ENCODE data around the gene NMT2. TPM values are rescaled to one million over a fixed set of nuclear protein-coding genes. Genes with fewer than 3 reads are reported as not detected.

NMT2 gene
- total and polyA plus RNA-seq, 4 donors, result 9.6 to 19.1 (median 17.0) TPM

GRCh38 chr10:15144788-15145187, 23.7 kb downstream of the NMT2 start:
- TF ChIP-seq HNF4G (IDR thresholded peaks at IDR 0.05) (no peak), YY1 (IDR thresholded peaks at IDR 0.05) (no peak), TAF1 (conservative IDR thresholded peaks at IDR 0.05) (no peak), ATF3 (IDR thresholded peaks at IDR 0.05) (no peak), REST (IDR thresholded peaks at IDR 0.05) (no peak), RAD21 (IDR thresholded peaks at IDR 0.05) (no peak), GABPA (IDR thresholded peaks at IDR 0.05 in 1 of 2, conservative IDR thresholded peaks at IDR 0.05 in 1 of 2) (no peak), FOXA2 (IDR thresholded peaks at IDR 0.05) (no peak), RXRA (IDR thresholded peaks at IDR 0.05) (no peak), SP1 (IDR thresholded peaks at IDR 0.05) (no peak), NR2F2 (IDR thresholded peaks at IDR 0.05) (no peak), MAX (IDR thresholded peaks at IDR 0.05) (no peak), HNF4A (conservative IDR thresholded peaks at IDR 0.05) (no peak), JUND (IDR thresholded peaks at IDR 0.05) (no peak)
- DNase-seq (ENCODE audit: low spot score), result no peak
- H3K36me3 ChIP-seq (ENCODE audit: control insufficient read depth in 4 of 4, insufficient read depth in 3 of 4, low read depth in 1 of 4, low read length in 3 of 4), result peaks cover 0 to 2% (median under 1%) of the 10 kb centered on the region in 4 donors
- 92% methylated on average over 4 of the region's 4 CpGs for WGBS
- H3K9ac ChIP-seq (ENCODE audit: low read depth in 1 of 2, low read length in 2 of 2), result no peak overlapping the region
- H3K27me3 ChIP-seq (ENCODE audit: control insufficient read depth in 4 of 4, insufficient read depth in 4 of 4, low read length in 3 of 4), result no peaks in the 10 kb centered on the region
- H3K4me1 ChIP-seq (ENCODE audit: control insufficient read depth in 4 of 4, insufficient read depth in 4 of 4, low read length in 3 of 4), result peaks cover 0 to 5% (median 0%) of the 10 kb centered on the region in 4 donors
- H3K9me3 ChIP-seq (ENCODE audit: control insufficient read depth in 4 of 4, low read length in 3 of 4), result no peaks in the 10 kb centered on the region
- H3K27ac ChIP-seq (ENCODE audit: low read depth in 1 of 2, low read length in 2 of 2), result no peak overlapping the region
- no peak overlapping the region for H3K4me3 ChIP-seq (ENCODE audit: low read depth in 1 of 3, low read length in 3 of 3)

- no peaks in the 10 kb centered on the region for H3K27me3 ChIP-seq (ENCODE audit: control insufficient read depth in 4 of 4, insufficient read depth in 4 of 4, low read length in 3 of 4)
- no peak for DNase-seq (ENCODE audit: low spot score)
- no peak overlapping the region for H3K4me3 ChIP-seq (ENCODE audit: low read depth in 1 of 3, low read length in 3 of 3)
- WGBS, result 84% methylated on average over 16 of the region's 16 CpGs
- H3K36me3 ChIP-seq (ENCODE audit: control insufficient read depth in 4 of 4, insufficient read depth in 3 of 4, low read depth in 1 of 4, low read length in 3 of 4), result peaks cover 2 to 5% (median 3%) of the 10 kb centered on the region in 4 donors
- peaks cover 2 to 5% (median 4%) of the 10 kb centered on the region in 4 donors for H3K4me1 ChIP-seq (ENCODE audit: control insufficient read depth in 4 of 4, insufficient read depth in 4 of 4, low read length in 3 of 4)
- H3K9me3 ChIP-seq (ENCODE audit: control insufficient read depth in 4 of 4, low read length in 3 of 4), result no peaks in the 10 kb centered on the region
- no peak overlapping the region for H3K27ac ChIP-seq (ENCODE audit: low read depth in 1 of 2, low read length in 2 of 2)
- no peak overlapping the region for H3K9ac ChIP-seq (ENCODE audit: low read depth in 1 of 2, low read length in 2 of 2)
- TF ChIP-seq NR2F2 (IDR thresholded peaks at IDR 0.05), result no peak
- no peak for TF ChIP-seq HNF4G (IDR thresholded peaks at IDR 0.05)
- TF ChIP-seq MAX (IDR thresholded peaks at IDR 0.05), result no peak
- TF ChIP-seq TAF1 (conservative IDR thresholded peaks at IDR 0.05), result no peak
- no peak for TF ChIP-seq RXRA (IDR thresholded peaks at IDR 0.05)
- no peak for TF ChIP-seq ZBTB33 (IDR thresholded peaks at IDR 0.05)
- no peak for TF ChIP-seq GABPA (IDR thresholded peaks at IDR 0.05 in 1 of 2, conservative IDR thresholded peaks at IDR 0.05 in 1 of 2)
- TF ChIP-seq CTCF (IDR thresholded peaks at IDR 0.05; ENCODE audit: low read depth, low read length, missing input control), result no peak
- no peak for TF ChIP-seq ATF3 (IDR thresholded peaks at IDR 0.05)
- no peak for TF ChIP-seq SP1 (IDR thresholded peaks at IDR 0.05)
- TF ChIP-seq FOXA1 (IDR thresholded peaks at IDR 0.05), result no peak
- TF ChIP-seq HNF4A (conservative IDR thresholded peaks at IDR 0.05), result no peak
- TF ChIP-seq JUND (IDR thresholded peaks at IDR 0.05), result no peak
- TF ChIP-seq EGR1 (IDR thresholded peaks at IDR 0.05; ENCODE audit: low read depth in 2 of 2), result no peak
- no peak for TF ChIP-seq YY1 (IDR thresholded peaks at IDR 0.05)
These were observed 27.1 kb downstream of the NMT2 start for GRCh38 chr10:15141136-15142054.
